Keratinocyte (primary cell): ENCODE data around the gene PTBP2. TPM values are rescaled to one million over a fixed set of nuclear protein-coding genes. Genes with fewer than 3 reads are reported as not detected.

Experiments used
- DNase-seq: peaks from one replicate; pipeline ENCODE4 v3.0.0-alpha.2; 2011; ENCODE audit warnings: low read depth, missing footprints, low spot score
- FAIRE-seq: peaks from 2 replicates; lab custom pipeline; 2011; peaks lifted over from hg19 to GRCh38; lab: Jason Lieb, UNC
- H2AFZ ChIP-seq: 2 replicates; pipeline ENCODE4 v1.6.0; 2012; ENCODE audit warnings: low read length, control low read depth, inconsistent platforms; ENCODE audit not compliant: control insufficient read depth
- H3K27ac ChIP-seq: 2 replicates; pipeline ENCODE4 v1.5.1; 2011; ENCODE audit warnings: low read length; ENCODE audit not compliant: control insufficient read depth, insufficient read depth
- H3K27me3 ChIP-seq: 3 replicates; pipeline ENCODE4 v1.6.0; 2011; ENCODE audit warnings: low read length; ENCODE audit not compliant: control insufficient read depth, insufficient read depth; ENCODE audit errors: extremely low read depth
- H3K36me3 ChIP-seq, 2 experiments: 2 replicates in 1 of 2; 3 replicates in 1 of 2; pipeline ENCODE4 v1.5.1; 2011; ENCODE audit warnings: low read length in 2 of 2, mild to moderate bottlenecking in 1 of 2; ENCODE audit not compliant: control insufficient read depth in 2 of 2, insufficient read depth in 2 of 2; ENCODE audit errors: extremely low read depth in 1 of 2
- H3K4me1 ChIP-seq: 3 replicates; pipeline ENCODE4 v1.5.1; 2011; ENCODE audit warnings: low read length; ENCODE audit not compliant: control insufficient read depth, insufficient read depth; ENCODE audit errors: extremely low read depth
- H3K4me2 ChIP-seq: 3 replicates; pipeline ENCODE4 v1.6.0; 2011; ENCODE audit warnings: low read depth, low read length; ENCODE audit not compliant: control insufficient read depth, insufficient read depth; ENCODE audit errors: extremely low read depth
- H3K4me3 ChIP-seq, 3 experiments: fragments of 200-600 bp in 1 of 3; sonication (generic) in 1 of 3; 2 replicates in 2 of 3; 3 replicates in 1 of 3; pipeline ENCODE4 v1.5.1; 2011 to 2016; ENCODE audit warnings: low read length in 3 of 3, mild to moderate bottlenecking in 3 of 3, control low read depth in 2 of 3, inconsistent platforms in 1 of 3, low read depth in 1 of 3, mixed read lengths in 1 of 3, mixed run types in 1 of 3, moderate library complexity in 1 of 3; ENCODE audit not compliant: control insufficient read depth in 2 of 3, insufficient read depth in 2 of 3; ENCODE audit errors: extremely low read depth in 1 of 3
- H3K79me2 ChIP-seq: 2 replicates; pipeline ENCODE4 v1.6.0; 2012; ENCODE audit warnings: low read length; ENCODE audit not compliant: control insufficient read depth, insufficient read depth
- H3K9ac ChIP-seq: 3 replicates; pipeline ENCODE4 v1.6.0; 2011; ENCODE audit warnings: low read length; ENCODE audit not compliant: control insufficient read depth, insufficient read depth; ENCODE audit errors: extremely low read depth
- H3K9me1 ChIP-seq: 3 replicates; pipeline ENCODE4 v1.6.0; 2011; ENCODE audit warnings: low read length; ENCODE audit not compliant: control insufficient read depth, insufficient read depth; ENCODE audit errors: extremely low read depth
- H3K9me3 ChIP-seq: 2 replicates; pipeline ENCODE4 v1.5.1; 2012; ENCODE audit warnings: low read depth, low read length; ENCODE audit not compliant: control insufficient read depth
- H4K20me1 ChIP-seq: 3 replicates; pipeline ENCODE4 v1.6.0; 2011; ENCODE audit warnings: low read length; ENCODE audit not compliant: control insufficient read depth, insufficient read depth; ENCODE audit errors: extremely low read depth
- CTCF ChIP-seq, 3 experiments: IDR thresholded peaks in 1 of 3; conservative IDR thresholded peaks in 1 of 3; optimal IDR thresholded peaks in 1 of 3; 2 replicates in 2 of 3; 3 replicates in 1 of 3; pipeline versions ENCODE3 to v1.5.1; 2011; ENCODE audit warnings: low read length in 3 of 3, mild to moderate bottlenecking in 3 of 3, moderate library complexity in 2 of 3, control low read depth in 1 of 3, inconsistent platforms in 1 of 3; ENCODE audit not compliant: insufficient read depth in 2 of 3; ENCODE audit errors: extremely low read depth in 1 of 3
- EZH2 ChIP-seq: IDR thresholded peaks from one replicate; pipeline ENCODE4 v1.6.1; 2012; ENCODE audit warnings: inconsistent platforms, mild to moderate bottlenecking, low read length, moderate library complexity
- dilution Hi-C: fragments of 300-500 bp; cut with MboI; formaldehyde crosslinking; loops from one replicate; pipeline ENCODE4 v1.7.0; 2020; ENCODE audit warnings: low sequenced_read_pairs; ENCODE audit not compliant: extremely low pct_ligation_motif_present
- polyA plus RNA-seq, 5 experiments: library from polyadenylated mRNA; depleted of rRNA in 3 of 5; stranded (reverse) in 3 of 5; stranded (forward) in 1 of 5; unstranded in 1 of 5; fragments of >200 nt; gene quantifications; 1 replicate in 1 of 5; 2 replicates in 3 of 5; 3 replicates in 1 of 5; pipeline versions ENCODE4 v1.2.1 to v1.2.3, GENCODE V29; 2011 to 2012; ENCODE audit warnings: missing spikeins in 2 of 5, low read depth in 1 of 5, low replicate concordance in 1 of 5

PTBP2 gene
- polyA plus RNA-seq, 1 donor (not counting 4 experiments of a cell fraction or from before 2014, with no cell fraction given): 9.5 TPM

- no peak for DNase-seq
- H3K9me3 ChIP-seq: no peaks in the 10 kb centered on the region
- dilution Hi-C loops: no loop called here
- no peak for TF ChIP-seq CTCF (optimal IDR thresholded peaks at IDR 0.05 in 1 of 3, IDR thresholded peaks at IDR 0.05 in 1 of 3, conservative IDR thresholded peaks at IDR 0.05 in 1 of 3; ENCODE audit: extremely low read depth in 1 of 3, insufficient read depth in 2 of 3, low read length in 3 of 3)
- no peak for TF ChIP-seq EZH2
- H3K4me3 ChIP-seq: no peak overlapping the region
- H4K20me1 ChIP-seq: no peaks in the 10 kb centered on the region
- H3K79me2 ChIP-seq: no peaks in the 10 kb centered on the region
- H3K36me3 ChIP-seq: no peaks in the 10 kb centered on the region
- H2AFZ ChIP-seq: no peak overlapping the region
- no peak overlapping the region for H3K9ac ChIP-seq
- H3K4me2 ChIP-seq: no peak overlapping the region
- H3K9me1 ChIP-seq: no peaks in the 10 kb centered on the region
- no peak overlapping the region for H3K27ac ChIP-seq
- FAIRE-seq: no peak
- no peaks in the 10 kb centered on the region for H3K27me3 ChIP-seq
- no peaks in the 10 kb centered on the region for H3K4me1 ChIP-seq
These were observed 104.5 kb downstream of the PTBP2 start for GRCh38 chr1:96825950-96826576.

- Histone ChIP-seq H3K27ac (no peak overlapping the region), H3K9ac (no peak overlapping the region), H3K9me1 (no peaks in the 10 kb centered on the region), H4K20me1 (no peaks in the 10 kb centered on the region), H2AFZ (no peak overlapping the region), H3K79me2 (no peaks in the 10 kb centered on the region), H3K4me1 (no peaks in the 10 kb centered on the region), H3K4me2 (no peak overlapping the region), H3K9me3 (no peaks in the 10 kb centered on the region), H3K4me3 (no peak overlapping the region), H3K27me3 (no peaks in the 10 kb centered on the region), H3K36me3 (no peaks in the 10 kb centered on the region)
- FAIRE-seq (no peak), DNase-seq (no peak)
- no peak for TF ChIP-seq EZH2
- TF ChIP-seq CTCF (optimal IDR thresholded peaks at IDR 0.05 in 1 of 3, IDR thresholded peaks at IDR 0.05 in 1 of 3, conservative IDR thresholded peaks at IDR 0.05 in 1 of 3; ENCODE audit: extremely low read depth in 1 of 3, insufficient read depth in 2 of 3, low read length in 3 of 3): no peak
- dilution Hi-C loops: no loop called here
These were observed 111.8 kb downstream of the PTBP2 start for GRCh38 chr1:96833376-96833775.
